RWPE1 (cell line): ENCODE results near the gene PLA2G2D.
A peak's percentile ranks its signal among the peaks of the same experiment; 100 is the strongest.

Experiments
- CTCF ChIA-PET: fragments of 350-600 bp; sonication (Branson Sonifier 250); formaldehyde crosslinking; extraction: SDS; loops from one replicate; lab custom pipeline; 2021; lab: Yijun Ruan, JAX
- POLR2A ChIA-PET: fragments of 400-600 bp; formaldehyde crosslinking; extraction: SDS; loops from one replicate; lab custom pipeline; 2020; ENCODE audit warnings: antibody characterized with exemption; ENCODE audit not compliant: low non-redundant PET; lab: Yijun Ruan, JAX
- DNase-seq: peaks from one replicate; pipeline ENCODE4 v3.0.0; 2012; ENCODE audit warnings: low spot score
- H3K27ac ChIP-seq: fragments of 450-650 bp; 2 replicates; pipeline ENCODE4 v1.5.1; 2017
- CTCF ChIP-seq: fragments of 450-650 bp; conservative IDR thresholded peaks from 2 replicates; pipeline ENCODE4 v1.5.1; 2017; ENCODE audit warnings: low read depth, mild to moderate bottlenecking

Gene PLA2G2D

GRCh38 chr1:20126806-20127440 is 7.6 kb upstream of the PLA2G2D start:
- ChIA-PET CTCF (no interaction called here), POLR2A (no interaction called here)
- no peak overlapping the region for H3K27ac ChIP-seq
- no peak for TF ChIP-seq CTCF
- DNase-seq: no peak

DNA sequence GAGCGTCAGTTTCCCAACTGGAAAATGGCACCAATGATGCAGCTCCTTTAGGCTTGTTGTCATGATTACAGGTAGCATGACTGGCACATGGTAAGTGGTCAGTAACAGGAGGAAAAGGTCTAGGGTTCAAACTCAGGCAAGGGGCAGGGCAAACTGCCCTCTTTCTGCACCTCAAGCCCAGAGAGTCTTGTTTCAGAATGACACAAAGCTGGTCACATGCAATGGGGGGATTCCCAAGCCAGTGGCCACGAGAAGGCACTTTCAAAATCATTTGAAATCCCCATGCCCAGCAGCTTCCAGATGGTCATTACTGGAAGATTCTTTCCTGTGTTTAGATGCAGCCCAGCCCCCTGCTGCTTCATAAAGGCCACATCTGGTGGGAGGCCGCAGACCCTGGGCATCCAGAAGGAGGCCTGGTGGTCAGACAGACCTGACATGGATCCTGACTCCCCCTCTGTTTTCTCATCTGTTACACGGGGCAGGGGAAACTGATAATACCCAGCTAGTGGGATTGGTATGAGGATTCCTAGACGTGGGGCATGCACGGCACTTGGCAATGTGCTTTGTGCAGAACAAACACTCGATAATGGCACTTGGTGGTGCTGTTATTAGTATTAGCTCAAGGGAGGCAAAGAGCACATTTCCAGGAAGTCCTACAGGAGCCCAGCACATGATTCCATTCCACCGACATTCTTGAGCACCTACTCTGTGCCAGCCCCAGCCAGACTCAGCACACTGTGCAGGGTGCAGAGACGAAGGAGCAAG is 6.9 kb upstream of the PLA2G2D start:
- CTCF ChIA-PET: interaction anchor here (0.7 to 1.0 kb wide), 2 partner anchors 9 to 11 kb away, joined by 3 read pairs; no protein-coding TSS in a partner anchor
- POLR2A ChIA-PET: no interaction called here
- no peak overlapping the region for H3K27ac ChIP-seq
- no peak for TF ChIP-seq CTCF
- no peak for DNase-seq

DNA sequence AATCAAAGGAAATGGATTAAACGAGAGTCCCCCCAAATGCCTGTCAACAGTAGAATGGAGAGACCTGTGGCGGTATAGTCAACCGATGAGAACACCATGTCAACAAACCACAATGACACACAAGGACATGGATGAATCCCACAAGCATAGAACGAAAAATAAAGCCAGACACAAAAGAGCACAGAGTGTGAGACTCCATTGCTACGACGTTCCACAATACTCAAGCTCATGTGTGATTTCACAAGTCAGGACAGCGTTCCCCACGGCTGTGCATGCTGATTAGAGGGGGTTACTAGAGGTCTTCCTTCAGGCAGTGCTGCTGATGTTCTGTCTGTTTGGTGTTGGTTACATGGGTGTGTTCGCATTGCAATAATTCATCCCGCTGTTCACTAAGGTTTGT is 5.8 kb upstream of the PLA2G2D start:
- no peak overlapping the region for H3K27ac ChIP-seq
- ChIA-PET CTCF (interaction anchor here (0.6 to 1.4 kb wide), 4 partner anchors 10 to 621 kb away, joined by 3 to 4 read pairs (median 4); no protein-coding TSS in a partner anchor), POLR2A (no interaction called here)
- DNase-seq: no peak
- no peak for TF ChIP-seq CTCF

DNA sequence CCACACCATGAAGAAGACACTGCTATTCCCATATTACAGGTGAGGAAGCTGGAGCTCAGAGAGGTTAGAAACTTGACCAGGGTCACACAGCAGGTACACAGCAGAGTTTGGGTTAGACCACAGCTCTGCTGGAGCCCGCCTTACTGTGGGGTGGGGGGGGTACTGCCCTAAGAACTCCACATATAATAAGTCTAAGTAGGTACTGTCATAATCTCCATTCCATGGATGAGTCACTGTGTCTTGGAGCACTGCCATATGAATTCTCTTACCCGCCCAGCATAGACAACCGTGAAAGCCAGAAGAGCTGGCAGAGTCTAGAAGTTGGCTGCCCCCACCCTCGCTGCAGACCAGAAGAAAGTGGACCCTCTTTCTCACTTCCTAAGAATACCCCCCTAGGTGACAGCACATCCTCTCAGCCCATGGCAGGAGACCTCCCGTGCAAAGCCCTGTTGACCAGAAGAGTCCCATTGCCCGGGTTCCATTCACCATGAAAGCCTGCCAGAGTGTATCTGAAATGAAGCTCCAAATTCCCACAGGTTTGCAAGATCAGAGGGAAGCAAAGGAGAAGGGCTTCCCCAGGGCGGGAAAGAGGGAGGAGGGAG is 5.2 kb upstream of the PLA2G2D start:
- POLR2A ChIA-PET: interaction anchor here (0.5 kb wide), 1 partner anchor 378 kb away, joined by 4 read pairs; no protein-coding TSS in a partner anchor
- no peak overlapping the region for H3K27ac ChIP-seq
- peak; percentile 94 for DNase-seq

GRCh38 chr1:20123722-20124455 is 4.6 kb upstream of the PLA2G2D start:
- TF ChIP-seq CTCF: no peak
- POLR2A ChIA-PET: interaction anchor here (0.5 kb wide), 1 partner anchor 379 kb away, joined by 4 read pairs; no protein-coding TSS in a partner anchor
- CTCF ChIA-PET: interaction anchor here (1.4 kb wide), 1 partner anchor 28 kb away, joined by 4 read pairs; no protein-coding TSS in a partner anchor
- no peak for DNase-seq
- H3K27ac ChIP-seq: no peak overlapping the region

More for the DNA sequence above, 5.2 kb upstream of the PLA2G2D start:
- TF ChIP-seq CTCF: no peak
- CTCF ChIA-PET: interaction anchor here (0.6 to 1.4 kb wide), 3 partner anchors 11 to 621 kb away, joined by 3 to 4 read pairs (median 4); no protein-coding TSS in a partner anchor
